ENCODE data around the gene SKI. TPM values are rescaled to one million over a fixed set of nuclear protein-coding genes. Genes with fewer than 3 reads are reported as not detected.

Gene SKI
- total RNA-seq, 1 donor from 2014 or later = 62.0 TPM

DNA sequence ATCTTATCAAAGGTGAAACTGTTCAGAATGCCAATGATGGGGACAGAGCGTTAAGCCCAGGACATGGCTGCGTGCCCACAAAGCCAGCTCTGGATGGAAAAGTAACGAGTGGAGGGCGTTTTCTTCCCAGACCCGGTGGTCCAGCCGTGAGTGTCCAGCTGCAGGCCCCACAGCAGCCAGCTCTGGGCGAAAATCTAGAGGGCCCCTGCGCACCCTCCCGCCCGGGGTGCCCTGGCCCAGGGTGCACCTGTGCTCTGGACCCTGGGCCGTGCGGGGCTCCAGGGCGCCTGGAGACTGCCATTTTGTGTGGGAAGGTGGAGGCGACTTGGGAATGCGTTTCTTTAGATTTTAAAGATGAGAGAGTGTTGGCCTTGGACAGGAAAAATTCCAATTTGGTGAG, 58.8 kb downstream of the SKI start:
- Mint-ChIP-seq H3K27ac (ENCODE audit: unreplicated experiment) (peak overlapping the region; percentile 72), H3K36me3 (ENCODE audit: low read depth) (no peaks in the 10 kb centered on the region), H3K4me1 (peaks cover 22% of the 10 kb centered on the region), H3K4me3 (no peak overlapping the region), H3K9me3 (no peaks in the 10 kb centered on the region), H3K27me3 (ENCODE audit: low read depth) (no peaks in the 10 kb centered on the region)
- TF ChIP-seq, protein P1, sequence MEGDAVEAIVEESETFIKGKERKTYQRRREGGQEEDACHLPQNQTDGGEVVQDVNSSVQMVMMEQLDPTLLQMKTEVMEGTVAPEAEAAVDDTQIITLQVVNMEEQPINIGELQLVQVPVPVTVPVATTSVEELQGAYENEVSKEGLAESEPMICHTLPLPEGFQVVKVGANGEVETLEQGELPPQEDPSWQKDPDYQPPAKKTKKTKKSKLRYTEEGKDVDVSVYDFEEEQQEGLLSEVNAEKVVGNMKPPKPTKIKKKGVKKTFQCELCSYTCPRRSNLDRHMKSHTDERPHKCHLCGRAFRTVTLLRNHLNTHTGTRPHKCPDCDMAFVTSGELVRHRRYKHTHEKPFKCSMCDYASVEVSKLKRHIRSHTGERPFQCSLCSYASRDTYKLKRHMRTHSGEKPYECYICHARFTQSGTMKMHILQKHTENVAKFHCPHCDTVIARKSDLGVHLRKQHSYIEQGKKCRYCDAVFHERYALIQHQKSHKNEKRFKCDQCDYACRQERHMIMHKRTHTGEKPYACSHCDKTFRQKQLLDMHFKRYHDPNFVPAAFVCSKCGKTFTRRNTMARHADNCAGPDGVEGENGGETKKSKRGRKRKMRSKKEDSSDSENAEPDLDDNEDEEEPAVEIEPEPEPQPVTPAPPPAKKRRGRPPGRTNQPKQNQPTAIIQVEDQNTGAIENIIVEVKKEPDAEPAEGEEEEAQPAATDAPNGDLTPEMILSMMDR (conservative IDR thresholded peaks at IDR 0.05) = no peak
- no peak for DNase-seq (ENCODE audit: low read depth, low spot score)

DNA sequence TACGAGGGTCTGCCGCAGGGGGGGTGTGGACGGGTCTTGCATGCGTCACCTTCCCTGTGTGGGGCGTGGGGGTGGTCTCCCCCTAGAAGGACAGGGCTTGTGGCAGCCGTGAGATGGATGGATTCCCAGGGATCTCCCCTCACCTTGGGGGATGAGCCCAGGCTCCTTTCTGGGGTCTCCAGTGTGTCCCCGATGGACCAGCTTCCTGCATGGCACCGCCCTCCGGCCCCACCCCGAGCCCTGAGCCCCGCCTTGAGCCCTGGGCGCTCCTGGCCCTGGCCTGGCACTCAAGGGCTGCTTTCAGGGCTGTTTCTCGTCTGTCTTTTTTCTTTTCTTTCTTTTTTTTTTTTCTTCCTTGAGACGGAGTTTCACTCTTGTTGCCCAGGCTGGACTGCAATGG, 59.5 kb downstream of the SKI start:
- Mint-ChIP-seq H3K27ac (ENCODE audit: unreplicated experiment) (no peak overlapping the region), H3K4me3 (no peak overlapping the region), H3K9me3 (no peaks in the 10 kb centered on the region), H3K4me1 (peaks cover 22% of the 10 kb centered on the region), H3K27me3 (ENCODE audit: low read depth) (no peaks in the 10 kb centered on the region), H3K36me3 (ENCODE audit: low read depth) (no peaks in the 10 kb centered on the region)
- DNase-seq (ENCODE audit: low read depth, low spot score) = no peak
- TF ChIP-seq, protein P1 (conservative IDR thresholded peaks at IDR 0.05) = no peak

DNA sequence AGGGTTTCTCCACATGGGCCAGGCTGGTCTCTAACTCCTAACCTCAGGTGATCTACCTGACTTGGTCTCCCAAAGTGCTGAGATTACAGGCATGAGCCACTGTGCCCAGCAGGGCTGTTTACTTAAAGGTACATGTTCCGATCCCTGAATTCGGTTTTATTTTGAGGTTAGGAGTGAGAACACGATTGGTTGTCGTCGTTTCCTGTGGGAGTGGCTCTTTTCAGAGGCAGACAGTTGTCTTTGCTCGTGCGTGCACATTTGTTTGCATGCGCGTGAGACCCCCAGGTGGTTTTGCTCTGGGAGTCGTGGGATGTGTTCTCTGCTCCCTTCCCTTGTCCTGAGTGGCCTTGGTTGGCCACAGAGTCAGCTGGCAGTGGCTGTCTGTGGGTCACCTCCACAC, 60.2 kb downstream of the SKI start:
- DNase-seq (ENCODE audit: low read depth, low spot score) = no peak
- Mint-ChIP-seq H3K4me3 (no peak overlapping the region), H3K27ac (ENCODE audit: unreplicated experiment) (peak overlapping the region; percentile 27), H3K27me3 (ENCODE audit: low read depth) (no peaks in the 10 kb centered on the region), H3K36me3 (ENCODE audit: low read depth) (no peaks in the 10 kb centered on the region), H3K9me3 (no peaks in the 10 kb centered on the region), H3K4me1 (peaks cover 23% of the 10 kb centered on the region)
- TF ChIP-seq, protein P1 (conservative IDR thresholded peaks at IDR 0.05) = no peak

DNA sequence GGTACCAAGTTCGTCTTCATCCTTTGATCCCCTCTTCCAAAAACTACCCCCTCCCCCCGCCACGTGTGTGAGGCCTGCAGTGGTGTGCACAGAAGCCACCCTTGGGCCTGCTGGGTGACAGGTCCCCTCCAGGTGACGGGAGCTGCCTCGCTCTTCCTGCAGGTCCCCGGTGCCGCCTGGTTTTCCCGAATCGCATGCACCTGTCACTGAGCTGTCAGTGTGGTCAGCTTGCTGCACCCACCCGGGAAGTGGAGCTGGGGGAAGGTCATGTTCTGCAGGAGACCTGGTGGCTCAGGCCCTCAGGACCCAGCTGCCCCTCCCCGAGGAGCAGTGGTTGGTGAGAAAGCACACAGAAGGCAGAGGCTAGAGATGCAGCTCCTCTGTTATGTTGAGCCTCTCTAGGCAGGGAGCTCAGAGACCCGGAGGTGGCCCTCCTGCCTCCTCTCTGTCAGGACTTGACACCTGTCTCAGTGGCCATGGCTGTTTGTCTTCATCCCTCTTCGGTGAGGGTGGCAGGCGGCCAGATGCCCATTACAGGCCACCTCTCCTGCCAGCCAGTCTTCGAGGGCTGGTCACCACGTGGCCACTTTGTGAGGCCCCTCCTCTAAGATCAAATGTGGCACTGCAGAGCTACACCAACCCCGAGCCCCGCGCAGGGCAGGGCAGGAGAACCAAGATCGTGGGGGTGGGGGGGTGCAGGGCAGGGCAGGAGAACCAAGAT, 60.9 kb downstream of the SKI start:
- Mint-ChIP-seq H3K9me3 (no peaks in the 10 kb centered on the region), H3K27ac (ENCODE audit: unreplicated experiment) (no peak overlapping the region), H3K27me3 (ENCODE audit: low read depth) (no peaks in the 10 kb centered on the region), H3K4me3 (no peak overlapping the region), H3K36me3 (ENCODE audit: low read depth) (no peaks in the 10 kb centered on the region), H3K4me1 (peaks cover 26% of the 10 kb centered on the region)
- no peak for DNase-seq (ENCODE audit: low read depth, low spot score)
- TF ChIP-seq, protein P1 (conservative IDR thresholded peaks at IDR 0.05) = no peak

DNA sequence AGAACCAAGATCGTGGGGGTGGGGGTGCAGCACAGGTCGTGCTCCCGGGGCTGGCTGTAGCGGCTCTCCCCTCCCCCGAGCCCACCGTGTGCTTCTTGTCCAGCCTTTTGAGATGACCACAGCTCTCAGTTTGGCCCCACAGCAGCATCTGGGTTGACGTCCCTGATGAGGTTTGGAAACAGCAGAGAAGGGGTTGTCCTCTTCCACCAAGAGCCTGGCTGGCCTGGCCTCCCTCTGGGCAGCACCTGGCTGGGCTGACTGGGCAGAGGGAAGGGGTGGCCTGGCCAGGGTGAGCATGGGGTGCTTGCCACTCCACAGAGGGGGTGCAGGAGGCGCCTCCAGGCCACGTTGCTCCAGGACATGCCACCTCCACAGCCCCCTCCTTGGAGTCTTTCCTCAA, 61.5 kb downstream of the SKI start:
- no peak for DNase-seq (ENCODE audit: low read depth, low spot score)
- Mint-ChIP-seq H3K27ac (ENCODE audit: unreplicated experiment) (no peak overlapping the region), H3K9me3 (no peaks in the 10 kb centered on the region), H3K36me3 (ENCODE audit: low read depth) (no peaks in the 10 kb centered on the region), H3K4me1 (peaks cover 26% of the 10 kb centered on the region), H3K27me3 (ENCODE audit: low read depth) (no peaks in the 10 kb centered on the region), H3K4me3 (no peak overlapping the region)
- TF ChIP-seq, protein P1 (conservative IDR thresholded peaks at IDR 0.05) = no peak

Measured in neural crest cell (in vitro differentiated cells).